Panc1 (cell line): ENCODE results near the gene TP63. TPM values are rescaled to one million over a fixed set of nuclear protein-coding genes. Genes with fewer than 3 reads are reported as not detected.

Experiments
- ATAC-seq: fragments of 200-7000 bp; cut with Tn5 transposase; 2 replicates; pipeline ENCODE4 v1.9.1; 2020; ENCODE audit warnings: mild to moderate bottlenecking, moderate library complexity
- BruUV-seq: library from RNA; stranded (reverse); fragments of 400-500 nt; replicated peaks from 2 replicates; lab custom pipeline; 2021; lab: Mats Ljungman, UMichigan
- CTCF ChIA-PET: fragments of 300-600 bp; sonication (Branson Sonifier 250); formaldehyde crosslinking; loops from one replicate; lab custom pipeline; 2022; ENCODE audit warnings: antibody characterized with exemption; lab: Charles Lee
- POLR2A ChIA-PET: fragments of 300-600 bp; sonication (Branson Sonifier 250); formaldehyde crosslinking; loops from one replicate; lab custom pipeline; 2022; ENCODE audit warnings: antibody characterized with exemption; lab: Charles Lee
- DNase-seq: peaks from one replicate; pipeline ENCODE4 v3.0.0-alpha.2; 2010; ENCODE audit warnings: low read depth, low spot score
- H3K27ac ChIP-seq: 2 replicates; pipeline ENCODE4 v1.5.1; 2011; ENCODE audit warnings: mild to moderate bottlenecking, low read length, inconsistent platforms
- H3K27me3 ChIP-seq: fragments of 200-500 bp; sonication (Bioruptor generic); 2 replicates; pipeline ENCODE4 v1.6.0; 2014; ENCODE audit warnings: low read length, inconsistent platforms; ENCODE audit not compliant: control insufficient read depth, insufficient read depth
- H3K36me3 ChIP-seq: fragments of 200-500 bp; sonication (Bioruptor generic); 2 replicates; pipeline ENCODE4 v1.5.1; 2014; ENCODE audit warnings: inconsistent platforms, mild to moderate bottlenecking, low read length, moderate library complexity; ENCODE audit not compliant: control insufficient read depth, insufficient read depth
- H3K4me1 ChIP-seq: 2 replicates; pipeline ENCODE4 v1.5.1; 2011; ENCODE audit warnings: inconsistent platforms, mild to moderate bottlenecking, low read length, moderate library complexity; ENCODE audit not compliant: control insufficient read depth, insufficient read depth
- H3K4me3 ChIP-seq, 2 experiments: 2 replicates each; pipeline ENCODE4 v1.5.1; 2011 to 2012; ENCODE audit warnings: low read depth in 2 of 2, low read length in 2 of 2, mild to moderate bottlenecking in 2 of 2, inconsistent platforms in 1 of 2, moderate library complexity in 1 of 2
- H3K9me3 ChIP-seq: fragments of 200-500 bp; sonication (Bioruptor generic); 2 replicates; pipeline ENCODE4 v1.5.1; 2014; ENCODE audit warnings: low read depth, mild to moderate bottlenecking, inconsistent platforms, low read length, moderate library complexity; ENCODE audit not compliant: control insufficient read depth, insufficient read depth
- CTCF ChIP-seq: fragments of 450-650 bp; IDR thresholded peaks from 2 replicates; pipeline ENCODE4 v1.5.1; 2017; ENCODE audit warnings: mild to moderate bottlenecking
- POLR2AphosphoS5 ChIP-seq: IDR thresholded peaks from 2 replicates; pipeline ENCODE4 v1.6.1; 2012; ENCODE audit warnings: mild to moderate bottlenecking, low read depth, low read length, moderate library complexity
- REST ChIP-seq, 2 experiments: IDR thresholded peaks; 2 replicates each; pipeline ENCODE4 v1.6.1; 2011 to 2012; ENCODE audit warnings: low read depth in 2 of 2, control low read depth in 1 of 2, low read length in 1 of 2, mild to moderate bottlenecking in 1 of 2, moderate library complexity in 1 of 2; ENCODE audit not compliant: insufficient read depth in 1 of 2
- SIN3A ChIP-seq: IDR thresholded peaks from 2 replicates; pipeline ENCODE4 v1.6.1; 2012; ENCODE audit warnings: low read depth, mild to moderate bottlenecking, low read length, moderate library complexity, borderline replicate concordance; ENCODE audit not compliant: insufficient read depth
- TCF7L2 ChIP-seq: IDR thresholded peaks from 2 replicates; pipeline ENCODE4 v1.6.1; 2011; ENCODE audit warnings: mild to moderate bottlenecking, low read depth, low read length, inconsistent platforms
- in situ Hi-C: cut with HindIII; loops from 2 replicates; pipeline ENCODE4 v1.10.0; 2016; ENCODE audit warnings: low sequenced_read_pairs, low pct_unique_long_range_greater_than_20kb
- intact Hi-C: fragments of 100-400 bp; cut with micrococcal nuclease; formaldehyde crosslinking; loops from one replicate; pipeline ENCODE4 v1.10.0; 2022; ENCODE audit not compliant: unreplicated experiment
- total RNA-seq: library from RNA; stranded (reverse); gene quantifications from one replicate; pipeline ENCODE4 v1.2.1, GENCODE V29; 2021; ENCODE audit not compliant: unreplicated experiment

TP63 gene
- total RNA-seq, 1 experiment from 2014 or later = 0.51 TPM

- ChIA-PET CTCF (interaction anchor here (0.7 kb wide), 1 partner anchor 51 kb away, joined by 3 read pairs; no protein-coding TSS in a partner anchor), POLR2A (interaction anchor here (0.5 kb wide), 1 partner anchor 351 kb away, joined by 6 read pairs; no protein-coding TSS in a partner anchor)
- intact Hi-C loops = no loop called here
Observed at GRCh38 chr3:189787191-189787590, 156.0 kb downstream of the TP63 start.

GRCh38 chr3:189787632-189788031, 156.4 kb downstream of the TP63 start:
- no peak for TF ChIP-seq POLR2AphosphoS5
- TF ChIP-seq CTCF = no peak
- no peak for TF ChIP-seq SIN3A
- TF ChIP-seq REST (IDR thresholded peaks at IDR 0.05; ENCODE audit: insufficient read depth in 1 of 2, low read depth in 2 of 2, low read length in 1 of 2) = no peak
- no peak for TF ChIP-seq TCF7L2
- BruUV-seq = no TSS peak
- H3K27me3 ChIP-seq = no peaks in the 10 kb centered on the region
- no peaks in the 10 kb centered on the region for H3K4me1 ChIP-seq
- intact Hi-C loops = no loop called here
- ATAC-seq (no peak), DNase-seq (no peak)
- ChIA-PET CTCF (no interaction called here), POLR2A (interaction anchor here (0.5 kb wide), 1 partner anchor 350 kb away, joined by 6 read pairs; no protein-coding TSS in a partner anchor)
- H3K9me3 ChIP-seq = no peaks in the 10 kb centered on the region
- no peak overlapping the region for H3K4me3 ChIP-seq
- no peak overlapping the region for H3K27ac ChIP-seq
- H3K36me3 ChIP-seq = no peaks in the 10 kb centered on the region
- in situ Hi-C loops = no loop called here

More at GRCh38 chr3:189787191-189787590, 156.0 kb downstream of the TP63 start:
- H3K4me1 ChIP-seq = no peaks in the 10 kb centered on the region
- H3K27me3 ChIP-seq = no peaks in the 10 kb centered on the region
- H3K4me3 ChIP-seq = no peak overlapping the region
- in situ Hi-C loops = no loop called here
- H3K9me3 ChIP-seq = no peaks in the 10 kb centered on the region
- no peak for ATAC-seq
- DNase-seq = no peak
- BruUV-seq = no TSS peak
- no peaks in the 10 kb centered on the region for H3K36me3 ChIP-seq
- H3K27ac ChIP-seq = no peak overlapping the region
- no peak for TF ChIP-seq POLR2AphosphoS5
- no peak for TF ChIP-seq SIN3A
- no peak for TF ChIP-seq TCF7L2
- TF ChIP-seq REST (IDR thresholded peaks at IDR 0.05; ENCODE audit: insufficient read depth in 1 of 2, low read depth in 2 of 2, low read length in 1 of 2) = no peak
- no peak for TF ChIP-seq CTCF
